Tibial nerve (tissue), 4 donors: ENCODE data around the gene RPL7L1. TPM values are rescaled to one million over a fixed set of nuclear protein-coding genes. Genes with fewer than 3 reads are reported as not detected.

ENCODE experiments used
- DNase-seq, 2 donors: peaks; one replicate each; pipeline ENCODE4 v3.0.0-alpha.2; 2019; ENCODE audit warnings: low spot score in 2 of 2
- H3K27ac ChIP-seq, 4 donors: fragments of 200-600 bp; sonication (generic) in 3 of 4; one replicate each; pipeline ENCODE4 v1.5.1; 2017 to 2019; ENCODE audit warnings: mild to moderate bottlenecking in 1 of 4
- H3K27me3 ChIP-seq, 2 donors: fragments of 200-600 bp; sonication (generic) in 1 of 2; one replicate each; pipeline versions ENCODE4 v1.5.1 to v1.6.0; 2017 to 2019
- H3K36me3 ChIP-seq, 3 donors: fragments of 200-600 bp; sonication (generic); one replicate each; pipeline ENCODE4 v1.5.1; 2018 to 2019
- H3K4me1 ChIP-seq, 4 donors: fragments of 200-600 bp; sonication (generic) in 3 of 4; one replicate each; pipeline ENCODE4 v1.5.1; 2017 to 2019
- H3K4me3 ChIP-seq, 4 donors: fragments of 200-600 bp; sonication (generic) in 3 of 4; one replicate each; pipeline ENCODE4 v1.5.1; 2017 to 2019; ENCODE audit warnings: mild to moderate bottlenecking in 1 of 4, moderate library complexity in 1 of 4
- H3K9me3 ChIP-seq, 4 donors: fragments of 200-600 bp; sonication (generic) in 3 of 4; one replicate each; pipeline ENCODE4 v1.5.1; 2017 to 2019
- EP300 ChIP-seq, 2 donors: sonication (generic); formaldehyde crosslinking; IDR thresholded peaks; one replicate each; pipeline ENCODE4 v1.6.1; 2017; ENCODE audit warnings: antibody characterized with exemption in 2 of 2, mild to moderate bottlenecking in 1 of 2
- POLR2A ChIP-seq, 2 donors: fragments of 450-650 bp; IDR thresholded peaks; one replicate each; pipeline ENCODE4 v1.6.1; 2017; ENCODE audit warnings: antibody characterized with exemption in 2 of 2, mild to moderate bottlenecking in 2 of 2, moderate library complexity in 2 of 2
- WGBS, 2 donors: methylation state at CpG; one replicate each; pipeline ENCODE4 v1.1.5; 2018; 5-methylcytosine and 5-hydroxymethylcytosine counted together
- total RNA-seq, 4 donors: library from RNA; depleted of rRNA; stranded (reverse); fragments of >200 nt; gene quantifications; one replicate each; pipeline ENCODE4 v1.1.0, GENCODE V29; 2016
- TF ChIP-seq, protein P1 (sequence below), 5 experiments: fragments of 200-600 bp in 3 of 5; fragments of 450-650 bp in 2 of 5; sonication (generic) in 3 of 5; IDR thresholded peaks; one replicate each; pipeline ENCODE4 v1.5.1; 2016 to 2019; ENCODE audit warnings: antibody characterized with exemption in 5 of 5, mild to moderate bottlenecking in 3 of 5, moderate library complexity in 2 of 5

RPL7L1 gene
- total RNA-seq, result 10 to 100 TPM; 59.0 to 89.2 (median 83.7) TPM

- 1% methylated on average over 41 of the region's 41 CpGs for WGBS, 2 donors
Observed at GRCh38 chr6:42879372-42880239, at the start of gene RPL7L1. TSS of gene RPL7L1 (plus strand) at chr6:42879616. CDS start at chr6:42879911, 295 bp downstream.

DNA sequence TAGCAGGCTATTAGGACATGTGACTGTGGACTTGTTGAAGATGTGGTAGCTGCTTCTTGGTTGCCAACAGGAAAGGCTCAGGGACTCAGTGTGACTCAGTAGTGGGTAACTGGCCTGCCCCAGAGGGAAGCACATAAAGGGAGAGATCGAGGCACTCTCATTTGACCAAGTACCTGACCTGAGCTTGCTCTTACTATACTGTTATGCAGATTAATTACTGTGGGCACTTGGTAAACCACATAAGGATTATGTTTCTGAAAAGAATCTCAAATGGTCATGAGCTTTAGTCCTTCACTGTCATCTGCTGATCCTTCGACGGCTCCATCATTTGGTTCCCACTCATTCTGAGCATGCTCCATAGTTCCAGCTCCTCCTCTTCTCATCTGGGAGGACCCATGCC is 48.2 kb upstream of the RPL7L1 start:
- 84 to 96% methylated on average over 3 of the region's 3 CpGs for WGBS, 2 donors
- H3K36me3 ChIP-seq, result peaks cover 0 to 78% (median 13%) of the 10 kb centered on the region in 3 donors
- TF ChIP-seq, protein P1, sequence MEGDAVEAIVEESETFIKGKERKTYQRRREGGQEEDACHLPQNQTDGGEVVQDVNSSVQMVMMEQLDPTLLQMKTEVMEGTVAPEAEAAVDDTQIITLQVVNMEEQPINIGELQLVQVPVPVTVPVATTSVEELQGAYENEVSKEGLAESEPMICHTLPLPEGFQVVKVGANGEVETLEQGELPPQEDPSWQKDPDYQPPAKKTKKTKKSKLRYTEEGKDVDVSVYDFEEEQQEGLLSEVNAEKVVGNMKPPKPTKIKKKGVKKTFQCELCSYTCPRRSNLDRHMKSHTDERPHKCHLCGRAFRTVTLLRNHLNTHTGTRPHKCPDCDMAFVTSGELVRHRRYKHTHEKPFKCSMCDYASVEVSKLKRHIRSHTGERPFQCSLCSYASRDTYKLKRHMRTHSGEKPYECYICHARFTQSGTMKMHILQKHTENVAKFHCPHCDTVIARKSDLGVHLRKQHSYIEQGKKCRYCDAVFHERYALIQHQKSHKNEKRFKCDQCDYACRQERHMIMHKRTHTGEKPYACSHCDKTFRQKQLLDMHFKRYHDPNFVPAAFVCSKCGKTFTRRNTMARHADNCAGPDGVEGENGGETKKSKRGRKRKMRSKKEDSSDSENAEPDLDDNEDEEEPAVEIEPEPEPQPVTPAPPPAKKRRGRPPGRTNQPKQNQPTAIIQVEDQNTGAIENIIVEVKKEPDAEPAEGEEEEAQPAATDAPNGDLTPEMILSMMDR (IDR thresholded peaks at IDR 0.05), result no peak
- TF ChIP-seq EP300 (IDR thresholded peaks at IDR 0.05) (no peak), POLR2A (IDR thresholded peaks at IDR 0.05) (no peak)

More at GRCh38 chr6:42879372-42880239, at the start of gene RPL7L1:
- H3K4me3 ChIP-seq, result peak within 1 kb of the TSS; percentile 45 to 72 (median 60)
- peak; percentile 70 to 83 for DNase-seq
- H3K27me3 ChIP-seq, result no peaks in the 10 kb centered on the region
- TF ChIP-seq EP300 (IDR thresholded peaks at IDR 0.05), result peak in 1 of 2 donors; percentile 90
- TF ChIP-seq, protein P1 (IDR thresholded peaks at IDR 0.05), result peak in 3 of 5 experiments; percentile 9 to 71 (median 65)
- TF ChIP-seq POLR2A (IDR thresholded peaks at IDR 0.05), result peak; percentile 64 to 67
- peaks cover 0 to 48% (median 13%) of the 10 kb centered on the region in 4 donors for H3K4me1 ChIP-seq
- peak within 1 kb of the TSS; percentile 84 to 98 (median 90) for H3K27ac ChIP-seq
- no peaks in the 10 kb centered on the region for H3K9me3 ChIP-seq
- H3K36me3 ChIP-seq, result peaks cover 6 to 30% (median 13%) of the 10 kb centered on the region in 3 donors

DNA sequence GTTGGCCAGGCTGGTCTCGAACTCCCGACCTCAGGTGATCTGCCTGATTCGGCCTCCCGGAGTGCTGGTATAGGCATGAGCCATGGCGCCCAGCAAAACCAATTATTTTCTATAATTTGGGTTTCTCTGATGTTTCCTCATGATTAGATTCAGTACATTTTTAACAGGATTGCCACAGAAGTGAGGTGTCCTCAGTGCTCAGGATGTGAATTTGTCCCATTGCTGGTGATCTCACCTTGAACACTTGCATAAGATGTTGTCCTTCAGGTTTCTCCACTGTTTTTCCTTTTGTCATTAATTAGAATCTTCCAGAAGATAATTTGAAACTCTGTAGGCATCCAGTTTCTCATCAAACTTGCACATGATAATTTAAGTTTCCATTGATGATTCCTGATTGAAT is 45.4 kb upstream of the RPL7L1 start:
- WGBS, 2 donors, result 95% methylated on average over 5 of the region's 5 CpGs
- Histone ChIP-seq H3K9me3 (no peaks in the 10 kb centered on the region), H3K27me3 (no peaks in the 10 kb centered on the region), H3K36me3 (peaks cover 0 to 65% (median 8%) of the 10 kb centered on the region in 3 donors), H3K27ac (no peak overlapping the region), H3K4me1 (no peaks in the 10 kb centered on the region), H3K4me3 (no peak overlapping the region)
- TF ChIP-seq POLR2A (IDR thresholded peaks at IDR 0.05) (no peak), EP300 (IDR thresholded peaks at IDR 0.05) (no peak)
- TF ChIP-seq, protein P1 (IDR thresholded peaks at IDR 0.05), result no peak
- DNase-seq, result no peak

More for the DNA sequence above, 48.2 kb upstream of the RPL7L1 start:
- H3K27ac ChIP-seq, result no peak overlapping the region
- no peak for DNase-seq
- H3K27me3 ChIP-seq, result no peaks in the 10 kb centered on the region
- no peaks in the 10 kb centered on the region for H3K9me3 ChIP-seq
- H3K4me3 ChIP-seq, result no peak overlapping the region
- H3K4me1 ChIP-seq, result no peaks in the 10 kb centered on the region

DNA sequence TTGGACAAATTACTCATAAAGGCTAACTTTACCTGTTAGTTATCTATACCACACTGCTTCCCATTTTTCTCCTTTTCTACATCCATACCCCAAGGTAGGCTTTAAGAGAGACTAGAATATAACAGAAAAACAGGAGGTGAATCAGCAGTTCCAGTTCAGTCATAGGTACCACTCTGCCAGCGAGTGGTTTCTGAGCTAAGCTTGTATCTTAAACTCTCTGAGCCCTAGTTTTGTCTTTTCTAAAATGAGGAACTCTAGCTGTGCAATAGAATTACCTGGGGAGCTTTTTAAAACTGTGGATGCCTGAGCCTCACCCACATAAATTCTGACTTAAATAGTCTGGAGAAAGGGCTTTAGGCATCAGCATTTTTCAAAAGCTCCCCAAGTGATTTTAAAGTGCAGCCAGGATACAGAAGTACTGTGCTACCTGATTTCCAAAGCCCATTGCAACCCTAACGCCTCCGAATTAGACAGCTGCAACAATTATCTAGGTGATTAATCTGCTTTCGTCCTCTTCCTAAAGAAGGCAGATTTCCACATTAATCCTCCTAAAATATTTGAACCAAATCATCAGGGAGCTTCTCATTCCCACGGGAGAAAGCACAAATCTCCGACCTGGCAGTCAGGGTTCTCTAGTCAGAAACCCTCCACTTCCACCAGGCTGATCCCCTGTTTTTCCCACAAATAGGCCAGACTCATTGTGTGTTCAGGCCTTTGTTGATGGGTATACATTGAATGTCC is 37.4 kb upstream of the RPL7L1 start:
- Histone ChIP-seq H3K36me3 (peaks cover 0 to 20% (median 0%) of the 10 kb centered on the region in 3 donors), H3K9me3 (no peaks in the 10 kb centered on the region), H3K4me3 (no peak overlapping the region), H3K27me3 (no peaks in the 10 kb centered on the region), H3K27ac (no peak overlapping the region), H3K4me1 (no peaks in the 10 kb centered on the region)
- DNase-seq, result no peak
- TF ChIP-seq, protein P1 (IDR thresholded peaks at IDR 0.05), result no peak
- no peak for TF ChIP-seq POLR2A (IDR thresholded peaks at IDR 0.05)
- TF ChIP-seq EP300 (IDR thresholded peaks at IDR 0.05), result no peak
- 82 to 83% methylated on average over 6 of the region's 6 CpGs for WGBS, 2 donors
